GOT3 (cell line): ENCODE data around the gene HHAT.

Source experiments
- DNase-seq: peaks from one replicate; lab custom pipeline; 2025; ENCODE audit warnings: mixed read lengths; lab: John Stamatoyannopoulos, UW

Gene HHAT

GRCh38 chr1:210687582-210688279 lies 359.0 kb downstream of the HHAT start:
- no peak for DNase-seq

- no peak for DNase-seq
These were observed 360.0 kb downstream of the HHAT start for GRCh38 chr1:210688512-210689234.

- DNase-seq, result no peak
These were observed 361.1 kb downstream of the HHAT start for GRCh38 chr1:210689826-210690225.

- DNase-seq, result no peak
These were observed 361.5 kb downstream of the HHAT start for GRCh38 chr1:210690236-210690635.

GRCh38 chr1:210691039-210691610 lies 362.4 kb downstream of the HHAT start:
- no peak for DNase-seq

GRCh38 chr1:210692796-210693195 lies 364.1 kb downstream of the HHAT start:
- DNase-seq, result no peak

GRCh38 chr1:210695026-210695425 lies 366.3 kb downstream of the HHAT start:
- no peak for DNase-seq

GRCh38 chr1:210696709-210697108 lies 368.0 kb downstream of the HHAT start:
- no peak for DNase-seq

- DNase-seq, result no peak
These were observed 368.5 kb downstream of the HHAT start for GRCh38 chr1:210697185-210697584.

GRCh38 chr1:210698661-210699060 lies 370.0 kb downstream of the HHAT start:
- no peak for DNase-seq

- no peak for DNase-seq
These were observed 371.4 kb downstream of the HHAT start for GRCh38 chr1:210700083-210700482.

GRCh38 chr1:210700511-210700910 lies 371.8 kb downstream of the HHAT start:
- no peak for DNase-seq

GRCh38 chr1:210702506-210702905 lies 373.8 kb downstream of the HHAT start:
- no peak for DNase-seq

GRCh38 chr1:210703593-210703992 lies 374.9 kb downstream of the HHAT start:
- no peak for DNase-seq

- DNase-seq, result no peak
These were observed 376.4 kb downstream of the HHAT start for GRCh38 chr1:210705086-210705485.

GRCh38 chr1:210706246-210706645 lies 377.5 kb downstream of the HHAT start:
- DNase-seq, result no peak

GRCh38 chr1:210707300-210708240 lies 378.9 kb downstream of the HHAT start:
- no peak for DNase-seq

- DNase-seq, result no peak
These were observed 381.0 kb downstream of the HHAT start for GRCh38 chr1:210709701-210710100.

- no peak for DNase-seq
These were observed 383.3 kb downstream of the HHAT start for GRCh38 chr1:210711825-210712612.

- DNase-seq, result no peak
These were observed 386.4 kb downstream of the HHAT start for GRCh38 chr1:210715072-210715471.

- no peak for DNase-seq
These were observed 393.8 kb downstream of the HHAT start for GRCh38 chr1:210722410-210723081.
